Neural crest cell (in vitro differentiated cells): Measurements from ENCODE around the gene ZNF324B. TPM values are rescaled to one million over a fixed set of nuclear protein-coding genes. Genes with fewer than 3 reads are reported as not detected.

Source experiments
- DNase-seq: peaks from one replicate; pipeline ENCODE4 v3.0.0; 2021; ENCODE audit warnings: low read depth, mixed read lengths, low spot score
- H3K27ac Mint-ChIP-seq: one replicate; pipeline ENCODE4 v1.8.0; 2021; ENCODE audit warnings: mild to moderate bottlenecking, mixed read lengths; ENCODE audit not compliant: unreplicated experiment
- H3K27me3 Mint-ChIP-seq: 2 replicates; pipeline ENCODE4 v1.8.0; 2021; ENCODE audit warnings: low read depth, mild to moderate bottlenecking, mixed read lengths
- H3K36me3 Mint-ChIP-seq: 2 replicates; pipeline ENCODE4 v1.8.0; 2021; ENCODE audit warnings: low read depth, mild to moderate bottlenecking, mixed read lengths
- H3K4me1 Mint-ChIP-seq: 2 replicates; pipeline ENCODE4 v1.8.0; 2021; ENCODE audit warnings: mixed read lengths
- H3K4me3 Mint-ChIP-seq: one replicate; pipeline ENCODE4 v1.8.0; 2021; ENCODE audit warnings: mild to moderate bottlenecking, mixed read lengths
- H3K9me3 Mint-ChIP-seq: 2 replicates; pipeline ENCODE4 v1.8.0; 2021; ENCODE audit warnings: mixed read lengths
- total RNA-seq: library from RNA; stranded (reverse); gene quantifications from 2 replicates; pipeline ENCODE4 v1.2.1, GENCODE V29; 2021
- TF ChIP-seq, protein P1 (sequence below): fragments of 200-600 bp; sonication (generic); conservative IDR thresholded peaks from 2 replicates; pipeline ENCODE4 v1.5.0; 2021; ENCODE audit warnings: antibody characterized with exemption, mild to moderate bottlenecking

The ZNF324B gene
- total RNA-seq, 1 donor from 2014 or later, result 14.8 TPM

DNA sequence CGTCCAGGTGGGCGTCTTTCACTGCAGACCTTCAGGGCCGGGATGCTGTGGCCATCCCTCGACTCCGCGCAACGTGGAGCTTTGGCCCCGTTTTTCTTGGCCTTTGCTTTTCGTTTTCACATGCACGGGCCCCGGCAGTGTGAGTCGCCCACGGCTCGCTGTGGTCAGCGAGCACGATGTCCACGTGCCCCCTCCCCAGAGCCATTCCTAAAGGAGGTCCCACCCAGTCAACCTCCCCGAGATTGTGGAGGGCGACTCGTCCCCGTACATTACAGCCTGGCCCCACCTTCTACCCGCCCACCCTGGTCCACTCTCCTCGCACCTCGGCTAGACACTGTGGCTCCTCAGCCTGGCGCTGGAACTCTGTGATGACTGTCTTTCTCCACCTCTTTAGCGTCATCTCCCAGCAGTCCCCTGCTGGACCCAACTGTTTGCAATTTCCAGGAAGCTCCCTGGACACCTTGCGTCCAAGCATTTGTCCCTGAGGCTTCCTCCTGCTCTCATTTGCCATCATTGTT, 25.1 kb downstream of the ZNF324B start:
- Mint-ChIP-seq H3K4me1 (peaks cover 25% of the 10 kb centered on the region), H3K9me3 (no peaks in the 10 kb centered on the region), H3K36me3 (no peaks in the 10 kb centered on the region), H3K27ac (peak overlapping the region; percentile 90), H3K27me3 (peaks cover 7% of the 10 kb centered on the region), H3K4me3 (peak overlapping the region; percentile 96)
- no peak for DNase-seq
- TF ChIP-seq, protein P1, sequence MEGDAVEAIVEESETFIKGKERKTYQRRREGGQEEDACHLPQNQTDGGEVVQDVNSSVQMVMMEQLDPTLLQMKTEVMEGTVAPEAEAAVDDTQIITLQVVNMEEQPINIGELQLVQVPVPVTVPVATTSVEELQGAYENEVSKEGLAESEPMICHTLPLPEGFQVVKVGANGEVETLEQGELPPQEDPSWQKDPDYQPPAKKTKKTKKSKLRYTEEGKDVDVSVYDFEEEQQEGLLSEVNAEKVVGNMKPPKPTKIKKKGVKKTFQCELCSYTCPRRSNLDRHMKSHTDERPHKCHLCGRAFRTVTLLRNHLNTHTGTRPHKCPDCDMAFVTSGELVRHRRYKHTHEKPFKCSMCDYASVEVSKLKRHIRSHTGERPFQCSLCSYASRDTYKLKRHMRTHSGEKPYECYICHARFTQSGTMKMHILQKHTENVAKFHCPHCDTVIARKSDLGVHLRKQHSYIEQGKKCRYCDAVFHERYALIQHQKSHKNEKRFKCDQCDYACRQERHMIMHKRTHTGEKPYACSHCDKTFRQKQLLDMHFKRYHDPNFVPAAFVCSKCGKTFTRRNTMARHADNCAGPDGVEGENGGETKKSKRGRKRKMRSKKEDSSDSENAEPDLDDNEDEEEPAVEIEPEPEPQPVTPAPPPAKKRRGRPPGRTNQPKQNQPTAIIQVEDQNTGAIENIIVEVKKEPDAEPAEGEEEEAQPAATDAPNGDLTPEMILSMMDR, result no peak

DNA sequence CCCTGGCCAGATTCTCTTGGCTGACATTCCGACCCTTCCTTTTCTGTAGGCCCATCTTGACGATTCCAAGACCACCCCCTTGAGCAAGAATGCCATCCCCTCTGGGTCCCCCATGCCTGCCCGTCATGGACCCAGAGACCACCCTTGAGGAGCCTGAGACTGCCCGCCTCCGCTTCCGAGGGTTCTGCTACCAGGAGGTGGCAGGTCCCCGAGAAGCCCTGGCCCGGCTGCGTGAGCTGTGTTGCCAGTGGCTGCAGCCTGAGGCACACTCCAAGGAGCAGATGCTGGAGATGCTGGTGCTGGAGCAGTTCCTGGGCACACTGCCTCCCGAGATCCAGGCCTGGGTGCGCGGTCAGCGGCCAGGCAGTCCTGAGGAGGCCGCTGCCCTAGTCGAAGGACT, 25.7 kb downstream of the ZNF324B start:
- TF ChIP-seq, protein P1, result no peak
- DNase-seq, result no peak
- Mint-ChIP-seq H3K9me3 (no peaks in the 10 kb centered on the region), H3K4me3 (peak overlapping the region; percentile 96), H3K27ac (peak overlapping the region; percentile 90), H3K27me3 (peaks cover 7% of the 10 kb centered on the region), H3K4me1 (peaks cover 25% of the 10 kb centered on the region), H3K36me3 (peaks cover under 1% of the 10 kb centered on the region)

DNA sequence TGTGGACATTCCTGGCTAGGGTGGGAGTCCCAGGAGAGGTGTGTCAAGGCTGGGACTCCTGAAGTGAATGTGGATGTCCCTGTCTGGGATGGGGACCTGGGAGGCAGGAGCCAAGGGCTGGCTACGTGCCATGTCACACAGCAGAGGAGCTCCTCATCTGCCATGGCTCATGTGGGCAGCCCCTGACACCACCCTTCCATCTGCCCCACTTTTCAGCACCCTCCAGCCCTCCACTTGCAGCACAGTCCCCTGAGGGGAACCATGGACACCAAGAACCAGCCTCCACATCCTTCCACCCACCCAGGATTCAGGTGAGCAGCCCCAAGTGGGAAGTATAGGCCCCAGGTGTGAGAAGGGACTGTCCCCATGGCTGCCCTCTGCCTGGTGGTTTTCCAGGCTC, 26.4 kb downstream of the ZNF324B start:
- peaks cover 2% of the 10 kb centered on the region for H3K36me3 Mint-ChIP-seq
- TF ChIP-seq, protein P1, result no peak
- DNase-seq, result no peak
- H3K4me1 Mint-ChIP-seq, result peaks cover 25% of the 10 kb centered on the region
- H3K27me3 Mint-ChIP-seq, result peaks cover 7% of the 10 kb centered on the region
- H3K9me3 Mint-ChIP-seq, result no peaks in the 10 kb centered on the region
- H3K27ac Mint-ChIP-seq, result no peak overlapping the region
- H3K4me3 Mint-ChIP-seq, result peak overlapping the region; percentile 47

DNA sequence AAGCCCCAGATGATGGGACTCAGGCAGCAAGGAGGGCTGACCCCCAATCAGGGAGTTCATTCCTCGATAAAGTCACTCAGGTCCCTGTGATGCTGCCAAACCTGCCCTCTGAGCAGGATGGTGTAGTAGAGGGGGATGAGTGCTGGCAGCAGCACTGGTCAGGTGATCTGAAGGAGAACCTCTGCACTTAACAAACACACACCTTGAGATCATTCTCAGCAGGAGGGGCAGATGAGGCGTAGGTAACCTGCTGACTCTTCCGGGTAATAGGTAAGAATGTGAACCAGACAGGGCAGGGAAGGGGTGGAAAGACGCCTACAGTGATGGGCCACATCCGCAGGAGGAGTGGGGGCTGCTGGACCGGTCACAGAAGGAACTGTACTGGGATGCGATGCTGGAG, 27.9 kb downstream of the ZNF324B start:
- TF ChIP-seq, protein P1, result no peak
- peak overlapping the region; percentile 54 for H3K4me3 Mint-ChIP-seq
- H3K27me3 Mint-ChIP-seq, result peaks cover 7% of the 10 kb centered on the region
- DNase-seq, result no peak
- peaks cover 25% of the 10 kb centered on the region for H3K4me1 Mint-ChIP-seq
- H3K9me3 Mint-ChIP-seq, result no peaks in the 10 kb centered on the region
- H3K36me3 Mint-ChIP-seq, result peaks cover 2% of the 10 kb centered on the region
- H3K27ac Mint-ChIP-seq, result no peak overlapping the region

DNA sequence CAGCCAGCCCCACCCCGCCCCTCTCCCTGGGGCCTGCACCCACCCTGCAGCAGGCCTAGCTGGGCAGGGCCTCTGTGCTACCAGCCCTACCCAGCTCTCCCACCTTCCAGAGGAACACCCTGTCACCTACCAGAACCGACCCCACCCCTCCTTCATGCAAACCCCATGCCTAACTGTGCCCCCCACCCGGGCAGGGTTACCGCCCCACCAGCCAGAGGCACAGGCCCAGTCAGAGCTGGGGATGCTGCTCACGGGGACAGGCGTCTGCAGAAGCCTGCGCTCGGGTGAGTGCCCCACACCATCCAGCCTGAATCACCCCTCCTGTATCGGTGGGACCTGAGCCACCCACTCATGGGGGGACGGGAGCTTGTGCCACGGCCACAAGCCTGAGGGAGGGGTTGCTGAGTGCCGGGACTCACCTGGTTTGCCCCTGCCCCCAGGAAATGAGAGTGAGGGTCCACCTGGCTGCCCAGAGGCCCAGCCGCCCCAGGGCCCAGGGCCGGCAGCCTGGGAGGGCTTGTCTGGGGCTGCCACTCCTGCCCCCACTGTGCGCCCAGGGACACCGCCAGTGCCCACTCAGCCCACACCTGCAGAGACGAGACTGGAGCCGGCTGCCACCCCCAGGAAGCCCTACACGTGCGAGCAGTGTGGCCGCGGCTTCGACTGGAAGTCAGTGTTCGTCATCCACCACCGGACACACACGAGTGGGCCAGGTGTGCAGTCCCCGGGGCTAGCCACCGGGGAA, 28.5 kb downstream of the ZNF324B start:
- Mint-ChIP-seq H3K9me3 (no peaks in the 10 kb centered on the region), H3K4me3 (no peak overlapping the region), H3K27ac (no peak overlapping the region), H3K36me3 (peaks cover 2% of the 10 kb centered on the region), H3K27me3 (peaks cover 7% of the 10 kb centered on the region), H3K4me1 (peaks cover 20% of the 10 kb centered on the region)
- TF ChIP-seq, protein P1, result no peak
- no peak for DNase-seq
